Panc1 (cell line): Measurements from ENCODE around the gene CDC42BPA. TPM values are rescaled to one million over a fixed set of nuclear protein-coding genes. Genes with fewer than 3 reads are reported as not detected.

Experiments used
- ATAC-seq: fragments of 200-7000 bp; cut with Tn5 transposase; 2 replicates; pipeline ENCODE4 v1.9.1; 2020; ENCODE audit warnings: mild to moderate bottlenecking, moderate library complexity
- BruUV-seq: library from RNA; stranded (reverse); fragments of 400-500 nt; replicated peaks from 2 replicates; lab custom pipeline; 2021; lab: Mats Ljungman, UMichigan
- CTCF ChIA-PET: fragments of 300-600 bp; sonication (Branson Sonifier 250); formaldehyde crosslinking; loops from one replicate; lab custom pipeline; 2022; ENCODE audit warnings: antibody characterized with exemption; lab: Charles Lee
- POLR2A ChIA-PET: fragments of 300-600 bp; sonication (Branson Sonifier 250); formaldehyde crosslinking; loops from one replicate; lab custom pipeline; 2022; ENCODE audit warnings: antibody characterized with exemption; lab: Charles Lee
- DNase-seq: peaks from one replicate; pipeline ENCODE4 v3.0.0-alpha.2; 2010; ENCODE audit warnings: low read depth, low spot score
- H3K27ac ChIP-seq: 2 replicates; pipeline ENCODE4 v1.5.1; 2011; ENCODE audit warnings: mild to moderate bottlenecking, low read length, inconsistent platforms
- H3K27me3 ChIP-seq: fragments of 200-500 bp; sonication (Bioruptor generic); 2 replicates; pipeline ENCODE4 v1.6.0; 2014; ENCODE audit warnings: low read length, inconsistent platforms; ENCODE audit not compliant: control insufficient read depth, insufficient read depth
- H3K36me3 ChIP-seq: fragments of 200-500 bp; sonication (Bioruptor generic); 2 replicates; pipeline ENCODE4 v1.5.1; 2014; ENCODE audit warnings: inconsistent platforms, mild to moderate bottlenecking, low read length, moderate library complexity; ENCODE audit not compliant: control insufficient read depth, insufficient read depth
- H3K4me1 ChIP-seq: 2 replicates; pipeline ENCODE4 v1.5.1; 2011; ENCODE audit warnings: inconsistent platforms, mild to moderate bottlenecking, low read length, moderate library complexity; ENCODE audit not compliant: control insufficient read depth, insufficient read depth
- H3K4me3 ChIP-seq, 2 experiments: 2 replicates each; pipeline ENCODE4 v1.5.1; 2011 to 2012; ENCODE audit warnings: low read depth in 2 of 2, low read length in 2 of 2, mild to moderate bottlenecking in 2 of 2, inconsistent platforms in 1 of 2, moderate library complexity in 1 of 2
- H3K9me3 ChIP-seq: fragments of 200-500 bp; sonication (Bioruptor generic); 2 replicates; pipeline ENCODE4 v1.5.1; 2014; ENCODE audit warnings: low read depth, mild to moderate bottlenecking, inconsistent platforms, low read length, moderate library complexity; ENCODE audit not compliant: control insufficient read depth, insufficient read depth
- CTCF ChIP-seq: fragments of 450-650 bp; IDR thresholded peaks from 2 replicates; pipeline ENCODE4 v1.5.1; 2017; ENCODE audit warnings: mild to moderate bottlenecking
- POLR2AphosphoS5 ChIP-seq: IDR thresholded peaks from 2 replicates; pipeline ENCODE4 v1.6.1; 2012; ENCODE audit warnings: mild to moderate bottlenecking, low read depth, low read length, moderate library complexity
- REST ChIP-seq, 2 experiments: IDR thresholded peaks; 2 replicates each; pipeline ENCODE4 v1.6.1; 2011 to 2012; ENCODE audit warnings: low read depth in 2 of 2, control low read depth in 1 of 2, low read length in 1 of 2, mild to moderate bottlenecking in 1 of 2, moderate library complexity in 1 of 2; ENCODE audit not compliant: insufficient read depth in 1 of 2
- SIN3A ChIP-seq: IDR thresholded peaks from 2 replicates; pipeline ENCODE4 v1.6.1; 2012; ENCODE audit warnings: low read depth, mild to moderate bottlenecking, low read length, moderate library complexity, borderline replicate concordance; ENCODE audit not compliant: insufficient read depth
- TCF7L2 ChIP-seq: IDR thresholded peaks from 2 replicates; pipeline ENCODE4 v1.6.1; 2011; ENCODE audit warnings: mild to moderate bottlenecking, low read depth, low read length, inconsistent platforms
- in situ Hi-C: cut with HindIII; loops from 2 replicates; pipeline ENCODE4 v1.10.0; 2016; ENCODE audit warnings: low sequenced_read_pairs, low pct_unique_long_range_greater_than_20kb
- intact Hi-C: fragments of 100-400 bp; cut with micrococcal nuclease; formaldehyde crosslinking; loops from one replicate; pipeline ENCODE4 v1.10.0; 2022; ENCODE audit not compliant: unreplicated experiment
- total RNA-seq: library from RNA; stranded (reverse); gene quantifications from one replicate; pipeline ENCODE4 v1.2.1, GENCODE V29; 2021; ENCODE audit not compliant: unreplicated experiment

Gene CDC42BPA
- total RNA-seq, 1 experiment from 2014 or later: 32.8 TPM

GRCh38 chr1:227304665-227305064 lies 13.6 kb downstream of the CDC42BPA start:
- Histone ChIP-seq H3K36me3 (no peaks in the 10 kb centered on the region), H3K4me3 (no peak overlapping the region), H3K9me3 (no peaks in the 10 kb centered on the region), H3K27me3 (no peaks in the 10 kb centered on the region), H3K4me1 (peaks cover 8% of the 10 kb centered on the region), H3K27ac (no peak overlapping the region)
- ATAC-seq: no peak
- no TSS peak for BruUV-seq
- CTCF ChIA-PET: no interaction called here
- in situ Hi-C loops (no loop called here), intact Hi-C loops (no loop called here)
- POLR2A ChIA-PET: no interaction called here
- TF ChIP-seq POLR2AphosphoS5 (no peak), CTCF (no peak), TCF7L2 (no peak), SIN3A (no peak), REST (IDR thresholded peaks at IDR 0.05; ENCODE audit: insufficient read depth in 1 of 2, low read depth in 2 of 2, low read length in 1 of 2) (no peak)
- no peak for DNase-seq

- H3K4me3 ChIP-seq: no peak overlapping the region
- no peak for TF ChIP-seq CTCF
- no peak for TF ChIP-seq SIN3A
- no peak for TF ChIP-seq POLR2AphosphoS5
- no peak for TF ChIP-seq TCF7L2
- no peak for TF ChIP-seq REST (IDR thresholded peaks at IDR 0.05; ENCODE audit: insufficient read depth in 1 of 2, low read depth in 2 of 2, low read length in 1 of 2)
- H3K9me3 ChIP-seq: no peaks in the 10 kb centered on the region
- ATAC-seq: no peak
- H3K27ac ChIP-seq: no peak overlapping the region
- H3K36me3 ChIP-seq: no peaks in the 10 kb centered on the region
- no peak for DNase-seq
- peaks cover 18% of the 10 kb centered on the region for H3K4me1 ChIP-seq
- BruUV-seq: no TSS peak
- POLR2A ChIA-PET: no interaction called here
- intact Hi-C loops: no loop called here
- no peaks in the 10 kb centered on the region for H3K27me3 ChIP-seq
- CTCF ChIA-PET: interaction anchor here (0.7 kb wide), 1 partner anchor 94 kb away, joined by 7 read pairs; no protein-coding TSS in a partner anchor
- in situ Hi-C loops: no loop called here
These were observed 14.6 kb downstream of the CDC42BPA start for GRCh38 chr1:227303662-227304061.
